HG02588 (cell line): ENCODE measurements around the gene KCND2.

Experiments used
- ATAC-seq: cut with Tn5 transposase; IDR thresholded peaks from one replicate; pipeline ENCODE4 v1.9.1; 2021; ENCODE audit warnings: mild to moderate bottlenecking, moderate library complexity; ENCODE audit not compliant: unreplicated experiment

The KCND2 gene

DNA sequence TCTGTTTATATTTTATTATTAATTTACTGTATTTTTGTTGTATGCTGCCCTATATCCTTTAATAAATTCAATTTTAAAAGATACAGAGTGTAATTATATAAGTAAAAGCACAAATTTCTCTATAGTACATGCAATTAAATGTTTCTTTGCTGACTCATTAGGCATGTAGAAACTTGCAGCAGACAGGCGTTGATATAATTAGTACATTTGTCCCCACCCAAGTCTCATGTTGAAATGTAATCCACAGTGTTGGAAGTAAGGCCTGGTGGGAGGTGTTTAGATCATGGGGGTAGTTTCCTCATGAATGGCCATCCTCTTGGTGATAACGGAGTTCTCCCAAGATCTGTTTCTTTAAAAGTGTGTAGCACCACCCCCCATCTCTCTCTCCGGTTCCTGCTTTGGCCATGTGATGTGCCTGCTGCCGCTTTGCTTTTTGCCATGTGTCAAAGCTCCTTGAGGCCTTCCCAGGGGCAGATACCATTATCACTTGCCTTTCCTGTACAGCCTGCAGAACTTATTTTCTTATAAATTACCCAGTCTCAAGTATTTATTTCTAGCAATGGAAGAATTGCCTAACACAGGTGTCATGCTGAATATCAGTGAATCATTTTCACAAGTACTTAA, 521.2 kb downstream of the KCND2 start:
- no peak for ATAC-seq

DNA sequence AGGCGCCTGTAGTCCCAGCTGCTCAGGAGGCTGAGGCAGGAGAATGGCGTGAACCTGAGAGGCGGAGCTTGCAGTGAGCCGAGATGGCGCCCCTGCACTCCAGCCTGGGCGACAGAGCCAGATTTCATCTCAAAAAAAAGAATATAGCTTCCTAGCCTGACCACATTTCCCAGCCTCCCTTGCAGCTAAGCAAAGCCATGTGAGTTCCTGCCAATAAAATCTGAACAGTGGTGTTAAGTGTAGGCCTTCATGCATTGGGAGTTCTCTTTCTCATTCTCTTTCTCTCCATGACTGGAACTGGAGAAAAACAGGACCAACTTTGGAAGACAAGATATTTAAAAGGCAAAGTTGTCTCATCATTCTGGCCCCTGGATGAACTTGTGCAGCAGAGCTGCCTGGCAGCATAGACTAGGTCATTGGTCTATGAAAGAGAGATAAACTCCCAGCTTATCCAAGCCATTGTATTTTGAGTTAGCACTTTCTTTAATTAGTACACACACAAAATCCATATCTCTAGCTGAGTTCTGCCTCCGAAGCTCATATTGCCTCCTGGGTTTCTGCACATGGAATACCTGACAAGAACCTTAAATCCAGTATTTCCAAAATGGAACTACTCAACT, 524.2 kb downstream of the KCND2 start:
- no peak for ATAC-seq

- no peak for ATAC-seq
These were observed 526.2 kb downstream of the KCND2 start for GRCh38 chr7:120799147-120799546.
